BJ (cell line): ENCODE data around the gene ABHD4. TPM values are rescaled to one million over a fixed set of nuclear protein-coding genes. Genes with fewer than 3 reads are reported as not detected.

Experiments used
- CTCF ChIA-PET: fragments of 350-600 bp; formaldehyde crosslinking; extraction: SDS; loops from one replicate; lab custom pipeline; 2021; ENCODE audit warnings: antibody characterized with exemption, inconsistent platforms; lab: Yijun Ruan, JAX
- POLR2A ChIA-PET: fragments of 300-600 bp; sonication (Branson Sonifier 250); formaldehyde crosslinking; extraction: SDS; loops from one replicate; lab custom pipeline; 2021; ENCODE audit warnings: antibody characterized with exemption; lab: Charles Lee
- DNase-seq: peaks from one replicate; pipeline ENCODE4 v3.0.0-alpha.2; 2011; ENCODE audit warnings: low read depth
- H3K27me3 ChIP-seq: 2 replicates; pipeline ENCODE4 v1.6.0; 2011; ENCODE audit warnings: low read length; ENCODE audit not compliant: control insufficient read depth, insufficient read depth
- H3K36me3 ChIP-seq: 2 replicates; pipeline ENCODE4 v1.5.1; 2011; ENCODE audit warnings: low read length; ENCODE audit not compliant: control insufficient read depth, insufficient read depth
- H3K4me3 ChIP-seq: 2 replicates; pipeline ENCODE4 v1.5.1; 2011; ENCODE audit warnings: low read depth, mild to moderate bottlenecking, control low read depth, low read length
- polyA plus RNA-seq: library from polyadenylated mRNA; depleted of rRNA; stranded (reverse); fragments of >200 nt; gene quantifications from 2 replicates; pipeline ENCODE4 v1.2.3, GENCODE V29; 2011
- TF ChIP-seq, protein P1 (sequence below): IDR thresholded peaks from 2 replicates; pipeline ENCODE4 v1.5.1; 2011; ENCODE audit warnings: low read depth, mild to moderate bottlenecking, control low read depth, inconsistent platforms, low read length, moderate library complexity; ENCODE audit not compliant: insufficient read depth

Gene ABHD4
- polyA plus RNA-seq, 1 experiment: 115 TPM

DNA sequence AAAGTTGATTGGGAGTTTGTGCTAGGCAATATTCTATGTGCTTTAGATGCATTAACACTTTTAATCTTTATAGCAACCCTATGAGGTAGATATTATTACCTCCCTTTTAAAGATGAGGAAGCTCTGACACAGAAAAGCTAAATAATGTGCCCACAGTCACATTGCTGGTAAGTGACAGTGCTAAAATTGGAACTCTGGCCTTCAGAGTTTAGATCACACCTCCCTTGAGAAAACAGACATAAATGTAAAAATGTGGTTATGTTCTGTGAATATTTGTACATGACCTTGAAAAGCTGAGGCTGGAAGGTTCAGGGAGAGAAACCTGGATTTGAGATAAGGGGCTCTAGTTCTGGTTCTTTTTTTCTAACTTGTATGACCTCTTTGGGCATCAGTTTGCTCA, 1.9 kb downstream of the ABHD4 start:
- ChIA-PET POLR2A (interaction anchor here (0.5 kb wide), 1 partner anchor 21 kb away, joined by 3 read pairs; no protein-coding TSS in a partner anchor), CTCF (interaction anchor here (0.6 to 6.3 kb wide), 8 partner anchors 10 to 950 kb away, joined by 3 to 45 read pairs (median 12); partner anchors contain the start of gene DAD1)
- H3K27me3 ChIP-seq: no peaks in the 10 kb centered on the region
- no peak for DNase-seq
- peaks cover 21% of the 10 kb centered on the region for H3K36me3 ChIP-seq
- TF ChIP-seq, protein P1, sequence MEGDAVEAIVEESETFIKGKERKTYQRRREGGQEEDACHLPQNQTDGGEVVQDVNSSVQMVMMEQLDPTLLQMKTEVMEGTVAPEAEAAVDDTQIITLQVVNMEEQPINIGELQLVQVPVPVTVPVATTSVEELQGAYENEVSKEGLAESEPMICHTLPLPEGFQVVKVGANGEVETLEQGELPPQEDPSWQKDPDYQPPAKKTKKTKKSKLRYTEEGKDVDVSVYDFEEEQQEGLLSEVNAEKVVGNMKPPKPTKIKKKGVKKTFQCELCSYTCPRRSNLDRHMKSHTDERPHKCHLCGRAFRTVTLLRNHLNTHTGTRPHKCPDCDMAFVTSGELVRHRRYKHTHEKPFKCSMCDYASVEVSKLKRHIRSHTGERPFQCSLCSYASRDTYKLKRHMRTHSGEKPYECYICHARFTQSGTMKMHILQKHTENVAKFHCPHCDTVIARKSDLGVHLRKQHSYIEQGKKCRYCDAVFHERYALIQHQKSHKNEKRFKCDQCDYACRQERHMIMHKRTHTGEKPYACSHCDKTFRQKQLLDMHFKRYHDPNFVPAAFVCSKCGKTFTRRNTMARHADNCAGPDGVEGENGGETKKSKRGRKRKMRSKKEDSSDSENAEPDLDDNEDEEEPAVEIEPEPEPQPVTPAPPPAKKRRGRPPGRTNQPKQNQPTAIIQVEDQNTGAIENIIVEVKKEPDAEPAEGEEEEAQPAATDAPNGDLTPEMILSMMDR: no peak
- H3K4me3 ChIP-seq: no peak overlapping the region

DNA sequence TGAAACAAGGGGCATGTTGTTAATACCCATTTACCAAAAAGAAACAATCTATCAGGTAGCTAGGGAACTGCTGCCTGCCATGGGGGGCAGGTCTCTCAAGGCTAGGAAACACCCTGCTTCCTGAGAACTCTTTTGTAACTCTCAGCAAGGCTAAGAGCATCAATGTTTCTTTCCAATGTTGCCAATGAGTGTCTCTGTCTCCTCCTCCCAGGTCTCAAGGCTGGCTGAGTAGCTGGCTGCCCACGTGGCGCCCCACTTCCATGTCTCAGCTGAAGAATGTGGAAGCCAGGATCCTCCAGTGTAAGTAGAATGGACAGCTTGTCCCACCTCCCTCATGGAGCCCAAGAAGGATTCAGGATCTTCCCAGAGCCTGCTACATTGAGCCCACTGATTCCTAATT, 3.4 kb downstream of the ABHD4 start:
- CTCF ChIA-PET: interaction anchor here (1.1 to 6.3 kb wide), 4 partner anchors 11 to 52 kb away, joined by 3 to 45 read pairs (median 21); partner anchors contain the start of gene DAD1
- Histone ChIP-seq H3K36me3 (peaks cover 33% of the 10 kb centered on the region), H3K27me3 (no peaks in the 10 kb centered on the region), H3K4me3 (no peak overlapping the region)
- no peak for DNase-seq
- TF ChIP-seq, protein P1: no peak
- POLR2A ChIA-PET: no interaction called here

- Histone ChIP-seq H3K27me3 (no peaks in the 10 kb centered on the region), H3K36me3 (peaks cover 34% of the 10 kb centered on the region), H3K4me3 (no peak overlapping the region)
- no peak for DNase-seq
- POLR2A ChIA-PET: interaction anchor here (1.0 kb wide), 1 partner anchor 13 kb away, joined by 3 read pairs; the partner anchor contains the start of gene DAD1
- TF ChIP-seq, protein P1: no peak
- CTCF ChIA-PET: interaction anchor here (3.0 to 6.3 kb wide), 3 partner anchors 10 to 51 kb away, joined by 16 to 45 read pairs (median 26); partner anchors contain the start of gene DAD1
These were observed 3.9 kb downstream of the ABHD4 start for GRCh38 chr14:22601996-22602395.

DNA sequence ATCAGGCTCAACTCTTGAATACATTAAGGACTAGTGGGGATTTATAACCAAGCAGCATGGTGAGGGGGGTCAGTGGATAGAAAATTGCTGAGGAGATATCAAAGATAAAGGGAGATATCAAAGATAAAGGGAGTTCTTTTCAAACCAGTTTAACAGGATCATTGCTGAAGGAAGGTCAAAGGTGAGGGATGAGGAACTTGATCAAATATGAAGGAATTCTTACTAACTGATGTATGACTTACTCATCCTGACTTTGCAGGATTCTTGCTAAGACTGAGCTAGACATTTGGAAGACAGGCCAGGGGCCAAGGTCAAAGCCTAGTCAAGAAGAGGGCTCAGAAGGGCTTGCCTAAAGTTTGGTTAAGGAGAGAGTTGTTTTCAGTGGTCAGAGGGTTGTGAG, 4.8 kb downstream of the ABHD4 start:
- POLR2A ChIA-PET: interaction anchor here (1.0 kb wide), 1 partner anchor 14 kb away, joined by 3 read pairs; the partner anchor contains the start of gene DAD1
- TF ChIP-seq, protein P1: no peak
- Histone ChIP-seq H3K4me3 (no peak overlapping the region), H3K27me3 (no peaks in the 10 kb centered on the region), H3K36me3 (peaks cover 40% of the 10 kb centered on the region)
- DNase-seq: no peak
- CTCF ChIA-PET: interaction anchor here (1.1 to 6.3 kb wide), 3 partner anchors 9 to 50 kb away, joined by 3 to 45 read pairs (median 16); partner anchors contain the start of gene DAD1

- no peak for DNase-seq
- Histone ChIP-seq H3K36me3 (peaks cover 50% of the 10 kb centered on the region), H3K27me3 (no peaks in the 10 kb centered on the region), H3K4me3 (no peak overlapping the region)
- TF ChIP-seq, protein P1: no peak
- POLR2A ChIA-PET: interaction anchor here (1.0 kb wide), 1 partner anchor 17 kb away, joined by 3 read pairs; no protein-coding TSS in a partner anchor
- CTCF ChIA-PET: interaction anchor here (0.6 to 1.4 kb wide), 2 partner anchors 47 to 53 kb away, joined by 3 to 4 read pairs; no protein-coding TSS in a partner anchor
These were observed 8.3 kb downstream of the ABHD4 start for GRCh38 chr14:22606380-22606779.
